ENCODE measurements around the gene NOS3.

DNA sequence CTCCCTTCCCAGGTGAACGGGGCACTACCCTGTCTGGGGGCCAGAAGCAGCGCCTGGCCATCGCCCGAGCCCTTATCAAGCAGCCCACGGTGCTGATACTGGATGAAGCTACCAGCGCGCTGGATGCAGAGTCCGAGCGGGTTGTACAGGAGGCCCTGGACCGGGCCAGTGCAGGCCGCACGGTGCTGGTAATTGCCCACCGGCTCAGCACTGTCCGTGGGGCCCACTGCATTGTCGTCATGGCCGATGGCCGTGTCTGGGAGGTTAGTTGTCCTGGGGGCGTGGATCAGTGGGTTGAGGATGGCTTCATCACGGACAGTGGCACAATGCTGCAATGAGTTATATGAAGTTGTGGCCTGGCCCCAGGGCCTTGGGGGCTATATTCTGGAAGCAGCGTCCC lies 53.1 kb downstream of the NOS3 start:
- TF ChIP-seq, protein P1, sequence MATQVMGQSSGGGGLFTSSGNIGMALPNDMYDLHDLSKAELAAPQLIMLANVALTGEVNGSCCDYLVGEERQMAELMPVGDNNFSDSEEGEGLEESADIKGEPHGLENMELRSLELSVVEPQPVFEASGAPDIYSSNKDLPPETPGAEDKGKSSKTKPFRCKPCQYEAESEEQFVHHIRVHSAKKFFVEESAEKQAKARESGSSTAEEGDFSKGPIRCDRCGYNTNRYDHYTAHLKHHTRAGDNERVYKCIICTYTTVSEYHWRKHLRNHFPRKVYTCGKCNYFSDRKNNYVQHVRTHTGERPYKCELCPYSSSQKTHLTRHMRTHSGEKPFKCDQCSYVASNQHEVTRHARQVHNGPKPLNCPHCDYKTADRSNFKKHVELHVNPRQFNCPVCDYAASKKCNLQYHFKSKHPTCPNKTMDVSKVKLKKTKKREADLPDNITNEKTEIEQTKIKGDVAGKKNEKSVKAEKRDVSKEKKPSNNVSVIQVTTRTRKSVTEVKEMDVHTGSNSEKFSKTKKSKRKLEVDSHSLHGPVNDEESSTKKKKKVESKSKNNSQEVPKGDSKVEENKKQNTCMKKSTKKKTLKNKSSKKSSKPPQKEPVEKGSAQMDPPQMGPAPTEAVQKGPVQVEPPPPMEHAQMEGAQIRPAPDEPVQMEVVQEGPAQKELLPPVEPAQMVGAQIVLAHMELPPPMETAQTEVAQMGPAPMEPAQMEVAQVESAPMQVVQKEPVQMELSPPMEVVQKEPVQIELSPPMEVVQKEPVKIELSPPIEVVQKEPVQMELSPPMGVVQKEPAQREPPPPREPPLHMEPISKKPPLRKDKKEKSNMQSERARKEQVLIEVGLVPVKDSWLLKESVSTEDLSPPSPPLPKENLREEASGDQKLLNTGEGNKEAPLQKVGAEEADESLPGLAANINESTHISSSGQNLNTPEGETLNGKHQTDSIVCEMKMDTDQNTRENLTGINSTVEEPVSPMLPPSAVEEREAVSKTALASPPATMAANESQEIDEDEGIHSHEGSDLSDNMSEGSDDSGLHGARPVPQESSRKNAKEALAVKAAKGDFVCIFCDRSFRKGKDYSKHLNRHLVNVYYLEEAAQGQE (IDR thresholded peaks at IDR 0.05; ENCODE audit: insufficient read depth in 1 of 2, low read depth in 2 of 2, low read length in 2 of 2): no peak
- TF ChIP-seq TAF1 (IDR thresholded peaks at IDR 0.05; ENCODE audit: borderline replicate concordance, insufficient read depth, low read length): no peak
- TF ChIP-seq POLR2AphosphoS5 (IDR thresholded peaks at IDR 0.05; ENCODE audit: low read depth, low read length): no peak
- TF ChIP-seq SIN3A (IDR thresholded peaks at IDR 0.05; ENCODE audit: borderline replicate concordance, insufficient read depth, low read length): no peak
- no peak for TF ChIP-seq FOXP2 (optimal IDR thresholded peaks at IDR 0.05; ENCODE audit: borderline replicate concordance, extremely low read depth, extremely low read length, insufficient read depth)

Data from PFSK-1 (cell line).